ENCODE results near the gene USP7.

DNA sequence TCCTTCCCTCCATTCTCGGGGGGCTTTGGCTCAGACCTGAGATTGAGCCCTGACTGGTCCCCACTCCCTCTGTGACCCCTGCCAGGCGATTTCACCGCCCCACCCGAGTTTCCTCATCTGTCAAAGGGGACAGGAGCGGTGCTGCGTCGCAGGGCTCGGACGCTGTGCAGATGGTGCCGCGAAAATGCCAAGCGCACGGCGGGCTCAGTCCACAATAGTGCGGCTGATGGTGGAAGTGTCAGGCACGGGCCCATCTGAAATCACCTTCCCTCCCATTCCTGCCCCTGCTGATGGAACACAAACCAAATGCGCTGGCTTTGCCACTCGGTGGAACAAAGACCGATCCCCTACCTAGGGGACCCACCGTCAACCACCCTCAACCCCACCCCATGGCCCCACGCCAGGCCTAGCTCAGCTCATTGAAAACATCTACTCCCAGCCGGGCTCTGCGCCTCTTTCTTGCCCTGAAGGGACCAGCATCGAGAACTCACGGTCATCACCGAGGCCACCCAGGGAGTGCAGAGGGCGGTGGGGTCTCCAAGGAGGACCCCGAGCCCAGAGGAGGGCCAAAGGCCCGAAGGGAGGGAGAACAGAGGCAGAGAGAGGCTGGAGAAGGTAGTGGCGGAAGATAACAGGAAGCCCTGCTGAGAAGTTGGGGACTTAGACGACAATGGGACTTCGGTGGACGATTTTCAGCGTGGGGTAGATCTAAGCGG lies 96.3 kb downstream of the USP7 start:
- TF ChIP-seq EZH2phosphoT487 (IDR thresholded peaks at IDR 0.05; ENCODE audit: borderline replicate concordance, low read length) (no peak), CTCF (IDR thresholded peaks at IDR 0.05; ENCODE audit: low read depth, low read length, poor library complexity, severe bottlenecking) (no peak)
